Tibial artery (tissue), 4 donors: ENCODE results near the gene ATXN7L2.

Experiments used
- DNase-seq, 2 donors: peaks; one replicate each; pipeline ENCODE4 v3.0.0-alpha.2; 2019
- H3K27ac ChIP-seq, 2 donors: fragments of 200-600 bp; sonication (generic) in 1 of 2; 1 replicate in 1 of 2; 2 replicates in 1 of 2; pipeline ENCODE4 v1.5.1; 2018 to 2019; ENCODE audit warnings: mild to moderate bottlenecking in 1 of 2
- H3K27me3 ChIP-seq, 2 donors: fragments of 200-600 bp; sonication (generic) in 1 of 2; one replicate each; pipeline versions ENCODE4 v1.5.1 to v1.6.0; 2016 to 2019
- H3K36me3 ChIP-seq, 3 donors: fragments of 200-600 bp; sonication (generic) in 2 of 3; one replicate each; pipeline ENCODE4 v1.5.1; 2016 to 2019; ENCODE audit warnings: mild to moderate bottlenecking in 2 of 3
- H3K4me1 ChIP-seq, 4 donors: fragments of 200-600 bp; sonication (generic) in 2 of 4; 1 replicate in 3 of 4; 2 replicates in 1 of 4; pipeline ENCODE4 v1.5.1; 2016 to 2019
- H3K4me3 ChIP-seq, 2 donors: fragments of 200-600 bp; sonication (generic) in 1 of 2; 1 replicate in 1 of 2; 2 replicates in 1 of 2; pipeline ENCODE4 v1.5.1; 2018 to 2019; ENCODE audit warnings: mild to moderate bottlenecking in 2 of 2
- H3K9me3 ChIP-seq, 3 donors: fragments of 200-600 bp; sonication (generic) in 1 of 3; one replicate each; pipeline ENCODE4 v1.5.1; 2016 to 2019
- CTCF ChIP-seq, 2 experiments: fragments of 200-600 bp in 1 of 2; fragments of 450-650 bp in 1 of 2; IDR thresholded peaks; one replicate each; pipeline ENCODE4 v1.5.1; 2017 to 2019; ENCODE audit warnings: antibody characterized with exemption in 2 of 2, mild to moderate bottlenecking in 1 of 2, moderate library complexity in 1 of 2
- intact Hi-C: fragments of 100-400 bp; cut with DNase I; formaldehyde crosslinking; loops from one replicate; pipeline ENCODE4 v1.15.0; 2023; ENCODE audit warnings: low total_unique reads

ATXN7L2 gene

DNA sequence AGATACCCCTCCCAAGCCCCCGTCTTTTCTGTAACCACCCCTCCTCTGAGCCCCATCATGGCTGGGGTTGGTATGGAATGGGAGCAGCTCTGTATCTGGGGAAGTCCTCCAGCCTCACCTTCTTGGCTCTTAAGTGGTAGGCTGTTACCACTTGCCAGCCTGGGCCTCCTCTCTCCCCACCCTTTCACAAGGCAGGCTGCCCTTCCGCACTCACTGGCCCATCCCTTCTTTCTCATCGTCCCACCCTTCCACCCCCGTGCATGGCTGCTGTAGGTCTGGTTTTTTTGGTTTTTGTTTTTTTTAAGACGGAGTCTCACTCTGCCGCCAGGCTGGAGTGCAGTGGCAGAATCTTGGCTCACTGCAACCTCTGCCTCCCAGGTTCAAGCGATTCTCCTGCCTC, 15.4 kb downstream of the ATXN7L2 start:
- peaks cover 0 to 71% (median 45%) of the 10 kb centered on the region in 4 donors for H3K4me1 ChIP-seq
- TF ChIP-seq CTCF (IDR thresholded peaks at IDR 0.05) = no peak
- intact Hi-C loops = no loop called here
- no peaks in the 10 kb centered on the region for H3K9me3 ChIP-seq
- no peaks in the 10 kb centered on the region for H3K27me3 ChIP-seq
- no peak for DNase-seq
- H3K36me3 ChIP-seq = peaks cover 0 to 50% (median 22%) of the 10 kb centered on the region in 3 donors
- H3K4me3 ChIP-seq = no peak overlapping the region
- H3K27ac ChIP-seq = peak overlapping the region; percentile 57 to 59

DNA sequence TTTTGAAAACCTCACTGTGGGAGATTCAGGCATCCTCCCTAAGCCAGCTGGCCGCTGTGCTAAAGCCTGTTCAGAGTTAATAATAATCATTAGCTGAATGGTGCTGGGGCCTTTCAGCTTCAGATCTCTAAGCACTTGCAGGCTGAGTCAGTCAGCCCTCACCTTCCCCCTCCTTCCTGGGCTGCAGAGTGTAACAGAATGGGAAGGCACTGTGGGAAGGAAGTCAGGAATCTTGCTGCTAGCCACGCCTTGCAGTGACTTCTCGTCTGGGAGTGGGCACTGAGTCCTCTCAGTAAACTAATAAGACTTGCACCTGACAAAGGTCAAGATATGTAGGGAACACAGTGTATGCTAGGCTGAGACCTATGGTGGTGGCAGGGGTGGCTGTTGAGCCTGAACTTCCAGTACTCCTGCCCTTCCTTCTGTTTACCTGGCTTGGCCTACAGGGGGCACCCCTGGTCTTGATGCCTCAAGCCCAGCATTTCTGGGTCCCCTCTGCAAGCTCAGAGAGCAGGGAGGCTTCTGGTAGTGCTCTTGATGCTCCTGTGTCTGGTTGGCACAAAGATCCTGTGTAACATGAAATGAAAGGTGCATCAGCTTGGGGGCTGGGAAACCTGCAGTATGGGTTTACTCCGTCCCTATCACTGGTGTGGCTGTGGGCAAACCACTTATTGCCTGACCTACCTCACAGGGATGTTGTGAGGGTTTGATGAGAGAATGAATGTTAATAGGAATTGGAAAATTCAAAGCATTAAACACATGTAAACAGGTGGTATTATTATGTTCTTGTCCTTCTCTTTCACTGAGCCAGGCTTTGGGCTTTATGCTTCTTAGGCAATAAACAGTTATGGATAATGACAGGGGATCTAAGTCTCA, 16.2 kb downstream of the ATXN7L2 start:
- Histone ChIP-seq H3K4me1 (peaks cover 0 to 66% (median 41%) of the 10 kb centered on the region in 4 donors), H3K4me3 (no peak overlapping the region), H3K27ac (peak overlapping the region; percentile 57 to 59), H3K27me3 (no peaks in the 10 kb centered on the region), H3K9me3 (no peaks in the 10 kb centered on the region), H3K36me3 (peaks cover 0 to 50% (median 22%) of the 10 kb centered on the region in 3 donors)
- TF ChIP-seq CTCF (IDR thresholded peaks at IDR 0.05) = peak in 1 of 2 experiments; percentile 28
- intact Hi-C loops = no loop called here
- no peak for DNase-seq

GRCh38 chr1:109500941-109501381, 17.3 kb downstream of the ATXN7L2 start:
- H3K27me3 ChIP-seq = no peaks in the 10 kb centered on the region
- DNase-seq = no peak
- intact Hi-C loops = loop anchor here (1.0 kb wide), 1 partner anchor 12 kb away; no protein-coding TSS in a partner anchor
- H3K27ac ChIP-seq = peak overlapping the region; percentile 57 to 59
- no peak for TF ChIP-seq CTCF (IDR thresholded peaks at IDR 0.05)
- H3K4me3 ChIP-seq = no peak overlapping the region
- H3K9me3 ChIP-seq = no peaks in the 10 kb centered on the region
- H3K4me1 ChIP-seq = peaks cover 0 to 58% (median 32%) of the 10 kb centered on the region in 4 donors
- peaks cover 0 to 45% (median 18%) of the 10 kb centered on the region in 3 donors for H3K36me3 ChIP-seq

DNA sequence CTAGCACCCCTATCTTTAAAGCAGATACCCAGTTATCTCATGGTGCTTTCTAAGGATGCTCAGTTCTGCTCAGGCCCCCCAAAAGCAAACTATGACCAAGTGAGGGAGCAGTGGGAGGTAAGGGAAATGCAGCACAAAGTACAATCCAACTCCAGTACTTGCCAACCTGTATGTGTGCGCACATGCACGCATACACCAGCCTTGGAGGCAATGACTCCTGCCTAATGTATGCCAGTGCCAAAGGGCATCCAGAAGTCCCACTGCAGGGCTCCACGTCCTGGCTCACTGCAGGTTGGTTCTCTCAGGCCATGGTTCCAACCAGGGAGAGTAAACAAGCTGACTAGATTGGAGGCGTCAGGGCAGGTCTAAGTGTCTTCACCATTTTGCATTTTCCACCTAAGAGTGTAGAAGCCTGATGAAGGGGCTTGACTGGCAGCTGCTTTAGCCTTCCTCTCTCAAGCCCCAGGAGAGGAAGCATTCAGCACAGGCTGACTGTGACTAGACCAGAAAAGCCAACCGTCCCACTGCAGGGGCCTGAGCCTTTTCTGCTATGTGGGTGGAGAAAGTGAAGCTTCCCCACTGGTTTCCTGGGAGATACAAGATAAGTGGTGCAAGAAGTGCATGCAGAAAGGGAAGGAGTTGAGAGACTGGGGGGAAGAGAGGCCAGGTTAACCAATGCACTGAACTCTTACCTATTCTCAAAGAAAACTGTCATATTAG, 18.1 kb downstream of the ATXN7L2 start:
- peaks cover 0 to 37% (median 9%) of the 10 kb centered on the region in 3 donors for H3K36me3 ChIP-seq
- intact Hi-C loops = loop anchor here (1.0 kb wide), 1 partner anchor 13 kb away; no protein-coding TSS in a partner anchor
- peak overlapping the region; percentile 29 to 59 for H3K27ac ChIP-seq
- no peaks in the 10 kb centered on the region for H3K9me3 ChIP-seq
- H3K4me3 ChIP-seq = no peak overlapping the region
- H3K4me1 ChIP-seq = peaks cover 0 to 61% (median 30%) of the 10 kb centered on the region in 4 donors
- H3K27me3 ChIP-seq = no peaks in the 10 kb centered on the region
- TF ChIP-seq CTCF (IDR thresholded peaks at IDR 0.05) = no peak
- no peak for DNase-seq

GRCh38 chr1:109502364-109502851, 18.7 kb downstream of the ATXN7L2 start:
- DNase-seq = no peak
- intact Hi-C loops = no loop called here
- Histone ChIP-seq H3K36me3 (peaks cover 0 to 36% (median 3%) of the 10 kb centered on the region in 3 donors), H3K4me3 (no peak overlapping the region), H3K27ac (peak overlapping the region in 1 of 2 donors; percentile 59), H3K9me3 (no peaks in the 10 kb centered on the region), H3K4me1 (peaks cover 0 to 57% (median 27%) of the 10 kb centered on the region in 4 donors), H3K27me3 (no peaks in the 10 kb centered on the region)
- TF ChIP-seq CTCF (IDR thresholded peaks at IDR 0.05) = no peak
